Fibroblast of pulmonary artery (primary cell): ENCODE measurements around the gene CD200R1L.

Source experiments
- DNase-seq: peaks from one replicate; pipeline ENCODE4 v3.0.0-alpha.2; 2010; ENCODE audit warnings: low read depth
- H3K4me3 ChIP-seq: replicated peaks from 2 replicates; pipeline ENCODE4 v1.5.1; 2011; ENCODE audit warnings: low read depth, mild to moderate bottlenecking, control low read depth, low read length, moderate library complexity
- TF ChIP-seq, protein P1 (sequence below): IDR thresholded peaks from 2 replicates; pipeline ENCODE4 v1.5.1; 2011; ENCODE audit warnings: mild to moderate bottlenecking, control low read depth, low read length, inconsistent platforms; ENCODE audit errors: missing control alignments

Gene CD200R1L

DNA sequence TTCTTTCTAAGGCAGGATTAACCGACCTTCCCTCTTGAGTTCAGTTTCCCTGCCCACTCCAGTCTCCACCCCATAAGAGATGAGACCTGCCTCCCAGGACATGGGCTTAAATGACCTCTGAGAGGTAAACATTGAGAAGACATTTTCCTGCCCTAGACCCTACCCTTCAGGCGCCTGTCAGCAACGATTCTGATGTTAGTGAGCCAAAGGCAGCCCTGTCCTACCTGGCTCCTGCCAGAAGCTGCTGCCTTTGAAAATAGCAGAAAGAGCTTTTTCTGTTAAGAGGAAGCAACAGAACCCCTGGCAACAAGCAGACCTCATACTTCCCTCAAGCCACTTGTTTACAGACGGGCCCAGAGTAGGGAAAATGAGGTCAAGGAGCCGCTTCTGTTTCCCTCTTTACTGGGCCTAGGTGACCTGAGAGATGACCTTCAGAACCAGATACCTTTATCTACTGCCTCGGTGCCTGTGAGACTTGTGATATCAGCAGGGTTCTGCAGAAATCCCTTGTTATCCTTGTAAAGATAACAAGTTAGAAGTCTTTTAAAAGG, 52.0 kb downstream of the CD200R1L start:
- DNase-seq: no peak
- TF ChIP-seq, protein P1, sequence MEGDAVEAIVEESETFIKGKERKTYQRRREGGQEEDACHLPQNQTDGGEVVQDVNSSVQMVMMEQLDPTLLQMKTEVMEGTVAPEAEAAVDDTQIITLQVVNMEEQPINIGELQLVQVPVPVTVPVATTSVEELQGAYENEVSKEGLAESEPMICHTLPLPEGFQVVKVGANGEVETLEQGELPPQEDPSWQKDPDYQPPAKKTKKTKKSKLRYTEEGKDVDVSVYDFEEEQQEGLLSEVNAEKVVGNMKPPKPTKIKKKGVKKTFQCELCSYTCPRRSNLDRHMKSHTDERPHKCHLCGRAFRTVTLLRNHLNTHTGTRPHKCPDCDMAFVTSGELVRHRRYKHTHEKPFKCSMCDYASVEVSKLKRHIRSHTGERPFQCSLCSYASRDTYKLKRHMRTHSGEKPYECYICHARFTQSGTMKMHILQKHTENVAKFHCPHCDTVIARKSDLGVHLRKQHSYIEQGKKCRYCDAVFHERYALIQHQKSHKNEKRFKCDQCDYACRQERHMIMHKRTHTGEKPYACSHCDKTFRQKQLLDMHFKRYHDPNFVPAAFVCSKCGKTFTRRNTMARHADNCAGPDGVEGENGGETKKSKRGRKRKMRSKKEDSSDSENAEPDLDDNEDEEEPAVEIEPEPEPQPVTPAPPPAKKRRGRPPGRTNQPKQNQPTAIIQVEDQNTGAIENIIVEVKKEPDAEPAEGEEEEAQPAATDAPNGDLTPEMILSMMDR: no peak
- H3K4me3 ChIP-seq: no peak overlapping the region

DNA sequence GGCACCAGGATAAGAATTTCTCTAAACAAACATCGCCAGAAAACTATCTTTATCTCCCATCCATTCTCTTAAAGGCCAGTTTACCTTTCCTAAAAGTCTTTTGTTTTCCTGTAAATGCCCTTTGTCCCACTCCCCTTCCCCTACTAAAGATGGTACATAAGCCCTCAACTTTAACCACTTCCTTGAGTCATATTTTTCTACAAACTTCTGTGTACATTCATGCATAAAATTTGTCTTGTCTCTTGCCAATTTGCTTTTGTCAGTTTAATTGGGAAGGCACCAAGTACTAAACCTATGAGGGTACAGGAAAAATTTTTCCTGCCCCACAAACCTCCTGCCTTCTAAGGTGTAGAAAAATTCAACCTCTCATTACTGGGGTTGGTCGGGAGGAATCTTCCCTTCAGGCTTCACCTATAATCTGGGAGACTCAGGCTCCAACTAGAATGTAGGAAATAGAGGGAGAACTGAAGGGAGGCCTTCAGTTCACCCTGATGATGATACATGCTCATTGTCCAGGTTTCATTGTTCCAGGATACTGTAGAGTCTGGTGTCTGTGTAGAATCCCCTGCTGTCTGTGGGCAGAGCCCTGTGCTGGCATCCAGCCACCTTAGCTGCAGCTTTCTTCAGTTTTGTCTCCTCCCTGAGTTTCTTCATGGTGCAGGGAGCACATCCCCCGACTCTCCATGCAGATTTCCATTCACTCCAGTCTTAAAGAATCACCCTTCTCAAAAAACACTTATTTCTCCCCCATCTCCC, 53.2 kb downstream of the CD200R1L start:
- H3K4me3 ChIP-seq: no peak overlapping the region
- TF ChIP-seq, protein P1: no peak
- DNase-seq: peak; percentile 50

DNA sequence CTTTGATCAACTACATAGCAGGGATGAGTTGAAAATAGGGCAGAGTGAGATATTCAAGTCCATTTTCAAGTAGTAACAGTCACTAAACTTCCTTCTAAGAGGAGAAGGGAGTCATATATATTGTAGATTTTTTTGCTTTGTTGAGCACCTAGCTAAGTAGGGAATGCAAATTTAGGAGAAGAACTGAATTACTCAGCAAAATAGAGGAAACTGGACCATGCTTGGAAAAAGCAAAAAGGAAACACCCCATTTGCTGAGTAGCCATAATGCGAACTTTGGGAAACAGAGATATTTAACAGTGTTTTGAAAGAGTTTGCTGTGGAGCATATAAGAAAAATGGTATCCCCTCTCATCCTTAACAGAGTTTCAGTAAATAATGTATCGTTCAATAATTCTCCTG, 54.9 kb downstream of the CD200R1L start:
- TF ChIP-seq, protein P1: no peak
- DNase-seq: no peak
- no peak overlapping the region for H3K4me3 ChIP-seq

DNA sequence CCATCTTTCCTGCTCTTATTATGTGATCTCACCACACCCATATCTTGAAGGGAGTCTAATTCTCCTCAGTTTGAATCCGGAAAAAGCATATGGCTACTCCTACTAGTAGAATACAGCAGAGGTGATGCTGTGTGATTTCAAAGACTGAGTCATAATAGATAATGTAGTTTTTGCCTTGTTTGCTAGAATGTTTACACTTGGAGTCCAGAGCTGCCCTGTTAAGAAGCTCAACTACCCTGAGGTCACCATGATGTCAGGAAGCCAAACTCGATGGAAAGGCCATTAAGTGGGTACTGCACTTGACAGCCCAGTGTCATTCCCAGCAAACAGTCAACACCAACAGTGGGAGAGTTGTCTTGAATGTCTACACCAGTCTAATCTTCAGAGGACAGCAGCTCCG, 56.9 kb downstream of the CD200R1L start:
- TF ChIP-seq, protein P1: no peak
- H3K4me3 ChIP-seq: no peak overlapping the region
- DNase-seq: no peak

DNA sequence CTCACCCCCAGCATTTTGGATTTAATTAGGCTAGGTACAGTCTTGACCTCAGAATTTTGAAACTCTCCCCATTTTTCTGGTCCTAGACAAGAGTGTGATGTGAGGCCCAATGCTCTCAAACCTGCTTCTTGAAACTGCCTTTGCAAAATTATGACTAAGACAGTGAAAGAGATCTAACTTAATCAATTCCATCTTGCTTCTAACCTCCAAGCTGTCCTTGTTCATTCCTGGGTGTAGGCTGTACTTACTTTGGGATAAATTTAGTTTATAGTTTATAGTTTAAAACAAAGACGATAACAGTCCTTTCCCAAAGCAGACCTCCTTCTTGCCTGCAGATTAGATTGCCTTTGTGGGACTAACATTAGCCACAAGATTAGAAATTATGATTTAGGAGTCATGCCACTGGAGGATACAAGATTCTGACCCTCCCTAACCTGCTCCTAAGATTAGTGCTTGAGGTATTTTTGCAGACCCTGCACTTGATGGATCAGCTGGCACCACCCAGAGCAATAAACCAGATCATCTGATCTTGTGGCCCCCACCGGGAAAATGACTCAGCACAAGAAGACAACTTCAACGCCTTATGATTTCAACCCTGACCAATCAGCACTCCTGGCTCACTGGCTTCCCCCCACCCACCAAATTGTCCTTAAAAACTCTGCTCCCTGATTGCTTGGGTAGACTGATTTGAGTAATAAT, 59.6 kb downstream of the CD200R1L start:
- no peak overlapping the region for H3K4me3 ChIP-seq
- TF ChIP-seq, protein P1: no peak
- no peak for DNase-seq

DNA sequence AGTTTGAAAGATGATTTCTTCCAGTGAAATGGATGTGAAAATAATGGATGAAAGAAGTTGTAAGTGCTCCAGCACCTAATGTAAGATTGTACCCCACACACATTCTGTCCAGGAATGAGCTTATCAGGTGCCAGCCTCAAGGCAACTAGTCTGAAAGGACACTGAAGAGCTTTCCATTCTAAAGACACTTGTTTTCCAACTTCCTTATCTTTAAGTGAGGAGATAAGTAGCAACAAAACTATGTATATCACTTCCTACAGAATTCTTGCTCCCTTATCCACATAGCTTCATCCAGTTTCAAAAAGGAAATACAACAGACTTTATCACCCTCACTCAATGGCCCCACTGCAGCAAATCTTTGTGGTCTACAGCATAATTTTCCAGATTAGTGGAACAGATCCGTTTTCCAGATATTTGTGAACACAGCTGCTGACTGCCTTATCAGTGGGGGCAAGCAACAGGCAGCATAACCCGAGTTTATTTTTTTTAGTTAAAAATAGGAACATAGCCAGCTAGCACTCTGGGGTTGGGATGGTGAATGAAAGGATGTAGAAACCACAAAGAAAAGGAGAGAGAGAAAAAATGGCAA, 60.6 kb downstream of the CD200R1L start:
- TF ChIP-seq, protein P1: no peak
- DNase-seq: peak; percentile 62

More for the DNA sequence above, 60.6 kb downstream of the CD200R1L start:
- H3K4me3 ChIP-seq: no peak overlapping the region
